Smooth muscle cell (in vitro differentiated cells): ENCODE measurements around the gene THBS3. TPM values are rescaled to one million over a fixed set of nuclear protein-coding genes. Genes with fewer than 3 reads are reported as not detected.

Experiments used
- DNase-seq: peaks from one replicate; lab custom pipeline; 2025; ENCODE audit not compliant: unreplicated experiment; lab: John Stamatoyannopoulos, UW
- H2AFZ ChIP-seq: fragments of 200-600 bp; sonication (generic); 2 replicates; pipeline ENCODE4 v1.6.0; 2016; ENCODE audit warnings: antibody characterized with exemption, low read depth, mild to moderate bottlenecking
- H3F3A ChIP-seq: fragments of 200-600 bp; sonication (generic); 2 replicates; pipeline ENCODE4 v1.6.0; 2017; ENCODE audit warnings: antibody characterized with exemption, low read depth
- H3K27ac ChIP-seq: fragments of 200-600 bp; sonication (generic); 2 replicates; pipeline ENCODE4 v1.5.1; 2016; ENCODE audit warnings: low read depth, mild to moderate bottlenecking
- H3K27me3 ChIP-seq: fragments of 200-600 bp; sonication (generic); 2 replicates; pipeline ENCODE4 v1.6.1; 2016; ENCODE audit warnings: low read depth, mild to moderate bottlenecking
- H3K36me3 ChIP-seq: fragments of 200-600 bp; sonication (generic); 2 replicates; pipeline ENCODE4 v1.5.1; 2016; ENCODE audit warnings: low read depth
- H3K4me1 ChIP-seq: fragments of 200-600 bp; sonication (generic); 2 replicates; pipeline ENCODE4 v1.5.1; 2016; ENCODE audit warnings: low read depth
- H3K4me2 ChIP-seq: fragments of 200-600 bp; sonication (generic); 2 replicates; pipeline ENCODE4 v1.6.0; 2016; ENCODE audit warnings: mild to moderate bottlenecking
- H3K4me3 ChIP-seq: fragments of 200-600 bp; sonication (generic); 2 replicates; pipeline ENCODE4 v1.5.1; 2016; ENCODE audit warnings: mild to moderate bottlenecking
- H3K79me2 ChIP-seq: fragments of 200-600 bp; sonication (generic); 2 replicates; pipeline ENCODE4 v1.6.0; 2016; ENCODE audit warnings: low read depth, mild to moderate bottlenecking
- H3K9ac ChIP-seq: fragments of 200-600 bp; sonication (generic); 2 replicates; pipeline ENCODE4 v1.6.0; 2016; ENCODE audit warnings: low read depth
- H3K9me3 ChIP-seq: fragments of 200-600 bp; sonication (generic); replicated peaks from 2 replicates; pipeline ENCODE4 v1.5.1; 2016; ENCODE audit warnings: low read depth
- H4K20me1 ChIP-seq: fragments of 200-600 bp; sonication (generic); 2 replicates; pipeline ENCODE4 v1.6.0; 2016; ENCODE audit warnings: low read depth
- CTCF ChIP-seq: fragments of 200-600 bp; sonication (generic); IDR thresholded peaks from 2 replicates; pipeline ENCODE4 v1.5.1; 2017; ENCODE audit warnings: borderline replicate concordance, mild to moderate bottlenecking, antibody characterized with exemption; ENCODE audit not compliant: insufficient read depth, poor library complexity, severe bottlenecking
- WGBS: methylation state at CpG from one replicate; pipeline ENCODE4 v1.1.7; 2016; ENCODE audit warnings: low lambda C conversion rate; 5-methylcytosine and 5-hydroxymethylcytosine counted together
- polyA plus RNA-seq: library from polyadenylated mRNA; unstranded; fragments of >200 nt; fragmentation: Nextera tagmentation; extraction: Ambion mirVana; gene quantifications from 2 replicates; pipeline ENCODE4 v1.2.1, GENCODE V29; 2016
- total RNA-seq: library from RNA; depleted of rRNA; stranded (reverse); fragments of >200 nt; gene quantifications from 2 replicates; pipeline ENCODE4 v1.2.3, GENCODE V29; 2014

The THBS3 gene
- total and polyA plus RNA-seq, 2 experiments from 2014 or later, result 20.1 to 28.5 TPM

DNA sequence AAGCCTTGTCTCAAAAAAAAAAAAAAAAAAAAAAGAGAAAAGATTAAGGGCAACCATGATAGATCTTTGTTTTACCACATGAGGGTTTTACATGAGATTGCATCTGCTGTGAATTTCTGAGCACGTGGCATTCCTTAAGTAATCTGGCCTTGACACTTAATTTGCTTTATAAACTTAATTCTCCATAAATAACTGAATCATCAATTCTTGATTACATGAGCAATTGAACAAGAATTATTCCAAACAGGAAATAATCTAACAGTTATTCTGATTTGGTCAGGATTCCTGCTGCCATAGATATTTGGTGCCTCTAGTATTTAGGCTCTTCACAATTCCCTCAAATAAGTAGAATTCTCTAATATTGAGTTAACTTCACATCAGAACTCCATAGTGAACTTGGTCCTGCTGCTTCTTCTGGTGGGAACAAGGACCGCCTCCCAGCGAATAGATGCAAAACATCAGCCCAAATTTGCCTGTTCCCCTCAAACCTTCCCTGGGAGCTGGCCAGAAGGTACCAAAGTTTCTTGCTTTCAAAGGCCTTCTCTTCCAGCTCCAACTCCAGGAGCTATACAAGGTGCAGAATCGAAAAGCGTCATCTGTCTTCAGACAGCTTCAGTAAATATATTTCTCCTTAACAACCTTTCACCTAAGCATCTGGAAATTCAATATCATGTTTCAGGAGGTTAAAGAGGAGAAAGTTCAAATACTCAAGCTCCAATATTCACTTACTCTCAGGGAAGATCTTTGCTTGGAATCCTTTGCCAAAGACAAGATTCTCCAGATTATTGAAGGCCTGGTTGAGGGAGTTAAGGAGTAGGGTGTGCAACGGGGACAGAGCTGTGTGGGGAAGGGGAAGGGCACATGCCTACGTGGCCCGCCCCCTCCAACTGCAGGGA lies 35.6 kb downstream of the THBS3 start:
- peak overlapping the region; percentile 87 for H3K4me2 ChIP-seq
- DNase-seq, result no peak
- H2AFZ ChIP-seq, result no peak overlapping the region
- TF ChIP-seq CTCF, result no peak
- H3K36me3 ChIP-seq, result no peaks in the 10 kb centered on the region
- H3K9ac ChIP-seq, result peak overlapping the region; percentile 91
- H3K4me1 ChIP-seq, result peaks cover 5% of the 10 kb centered on the region
- no peaks in the 10 kb centered on the region for H3K27me3 ChIP-seq
- H3K27ac ChIP-seq, result peak overlapping the region; percentile 82
- H3K9me3 ChIP-seq, result no peaks in the 10 kb centered on the region
- H3K4me3 ChIP-seq, result peak overlapping the region; percentile 74
- H4K20me1 ChIP-seq, result no peaks in the 10 kb centered on the region
- H3F3A ChIP-seq, result no peaks in the 10 kb centered on the region
- H3K79me2 ChIP-seq, result peaks cover 16% of the 10 kb centered on the region
- WGBS, result 57% methylated on average over 8 of the region's 8 CpGs

GRCh38 chr1:155170806-155171205 lies 36.9 kb downstream of the THBS3 start:
- Histone ChIP-seq H3F3A (no peaks in the 10 kb centered on the region), H3K79me2 (peaks cover 16% of the 10 kb centered on the region), H3K36me3 (no peaks in the 10 kb centered on the region), H2AFZ (no peak overlapping the region), H3K9me3 (no peaks in the 10 kb centered on the region), H3K27me3 (no peaks in the 10 kb centered on the region), H3K4me2 (no peak overlapping the region), H4K20me1 (no peaks in the 10 kb centered on the region), H3K9ac (no peak overlapping the region), H3K27ac (no peak overlapping the region), H3K4me1 (peaks cover 11% of the 10 kb centered on the region), H3K4me3 (no peak overlapping the region)
- 95% methylated on average over 7 of the region's 7 CpGs for WGBS
- no peak for DNase-seq
- no peak for TF ChIP-seq CTCF

GRCh38 chr1:155170101-155170785 lies 37.5 kb downstream of the THBS3 start:
- H2AFZ ChIP-seq, result no peak overlapping the region
- peaks cover 13% of the 10 kb centered on the region for H3K4me1 ChIP-seq
- no peak overlapping the region for H3K27ac ChIP-seq
- H3K36me3 ChIP-seq, result no peaks in the 10 kb centered on the region
- H3K4me3 ChIP-seq, result no peak overlapping the region
- no peak overlapping the region for H3K9ac ChIP-seq
- TF ChIP-seq CTCF, result no peak
- no peak for DNase-seq
- no peaks in the 10 kb centered on the region for H3K27me3 ChIP-seq
- H3F3A ChIP-seq, result no peaks in the 10 kb centered on the region
- H3K79me2 ChIP-seq, result peaks cover 16% of the 10 kb centered on the region
- H3K9me3 ChIP-seq, result no peaks in the 10 kb centered on the region
- H4K20me1 ChIP-seq, result no peaks in the 10 kb centered on the region
- no peak overlapping the region for H3K4me2 ChIP-seq
- WGBS, result 100% methylated on average over 1 of the region's 2 CpGs
